Measurements from ENCODE around the gene KIAA1755.

KIAA1755 gene

DNA sequence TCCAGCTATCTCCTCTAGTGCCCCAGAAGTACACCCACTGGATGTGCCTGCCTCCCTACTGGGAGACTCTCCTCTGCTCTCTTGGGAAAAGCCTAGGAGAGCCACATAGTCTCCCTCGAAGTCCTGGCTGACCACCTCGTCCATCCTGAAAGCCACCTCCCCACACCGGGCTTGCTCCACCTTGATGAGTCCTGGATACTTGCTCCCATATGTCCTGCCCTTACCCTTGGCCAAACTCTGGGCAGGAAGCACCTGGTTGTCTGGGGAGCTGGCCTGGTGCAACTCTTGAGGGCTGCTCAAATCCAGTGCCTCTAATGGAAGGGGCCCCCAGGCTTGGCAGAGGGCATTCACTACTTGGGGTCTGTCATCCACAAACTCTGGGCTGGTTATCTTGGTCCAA, 19.3 kb downstream of the KIAA1755 start:
- no peak for DNase-seq (ENCODE audit: low spot score)

DNA sequence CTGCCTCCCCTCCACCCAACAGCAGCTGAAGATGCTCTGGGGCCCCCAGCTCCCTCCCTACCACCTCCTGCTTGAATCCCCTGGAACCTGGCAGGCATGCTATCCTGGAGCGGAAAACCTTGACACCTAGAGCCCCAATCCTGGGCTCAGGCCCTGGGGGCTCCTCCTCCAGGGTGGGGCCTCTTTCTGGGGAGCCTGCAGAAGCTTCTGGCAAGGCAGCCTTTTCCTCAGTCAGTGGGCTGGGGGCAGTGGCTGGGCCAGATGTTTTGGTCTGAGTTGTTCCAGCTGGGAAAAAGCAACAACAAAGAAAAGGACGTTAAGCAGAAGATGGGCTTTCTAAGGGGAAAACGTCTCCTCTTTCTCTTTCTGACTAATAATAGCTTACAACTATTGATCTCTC, 21.1 kb downstream of the KIAA1755 start:
- DNase-seq (ENCODE audit: low spot score): no peak

DNA sequence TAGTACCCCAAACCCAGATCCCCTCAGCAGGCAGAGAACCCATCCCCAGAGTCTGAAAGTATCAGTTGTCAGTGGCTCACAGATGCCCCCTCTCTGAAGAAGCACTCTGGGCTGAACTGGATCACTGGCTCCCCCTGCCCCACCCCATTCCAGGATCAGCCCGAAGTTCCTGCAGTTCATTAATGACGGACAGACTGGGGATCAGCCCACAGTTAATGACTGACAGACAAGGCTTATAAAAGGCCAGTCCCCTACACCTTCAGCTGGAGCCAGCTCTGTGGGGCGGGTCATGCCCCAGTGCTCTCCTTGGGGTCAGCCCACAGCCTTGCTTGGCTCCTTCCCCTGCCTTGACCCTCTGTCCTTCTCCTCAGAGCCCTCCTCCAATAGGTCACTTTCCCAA, 21.7 kb downstream of the KIAA1755 start:
- DNase-seq (ENCODE audit: low spot score): no peak

DNA sequence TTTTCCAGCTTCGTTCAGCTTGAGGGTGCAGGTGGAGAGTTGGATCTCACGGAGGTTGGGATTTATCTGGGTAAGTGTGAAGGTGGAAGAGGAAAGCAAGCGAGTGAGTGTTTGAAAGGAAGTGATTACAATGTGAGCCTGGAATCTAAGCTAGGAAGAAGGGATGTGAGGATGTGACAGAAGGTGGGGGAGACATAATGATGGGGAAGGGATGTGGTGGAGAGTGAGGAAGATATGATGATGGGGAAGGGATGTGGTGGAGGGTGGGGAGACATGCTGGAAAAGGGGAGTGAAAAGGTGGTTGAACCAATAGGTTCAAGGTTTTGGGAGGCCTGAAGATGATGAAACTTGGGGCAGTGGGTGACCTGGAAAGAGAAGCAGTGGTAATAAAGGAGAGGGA, 23.2 kb downstream of the KIAA1755 start:
- no peak for DNase-seq (ENCODE audit: low spot score)

DNA sequence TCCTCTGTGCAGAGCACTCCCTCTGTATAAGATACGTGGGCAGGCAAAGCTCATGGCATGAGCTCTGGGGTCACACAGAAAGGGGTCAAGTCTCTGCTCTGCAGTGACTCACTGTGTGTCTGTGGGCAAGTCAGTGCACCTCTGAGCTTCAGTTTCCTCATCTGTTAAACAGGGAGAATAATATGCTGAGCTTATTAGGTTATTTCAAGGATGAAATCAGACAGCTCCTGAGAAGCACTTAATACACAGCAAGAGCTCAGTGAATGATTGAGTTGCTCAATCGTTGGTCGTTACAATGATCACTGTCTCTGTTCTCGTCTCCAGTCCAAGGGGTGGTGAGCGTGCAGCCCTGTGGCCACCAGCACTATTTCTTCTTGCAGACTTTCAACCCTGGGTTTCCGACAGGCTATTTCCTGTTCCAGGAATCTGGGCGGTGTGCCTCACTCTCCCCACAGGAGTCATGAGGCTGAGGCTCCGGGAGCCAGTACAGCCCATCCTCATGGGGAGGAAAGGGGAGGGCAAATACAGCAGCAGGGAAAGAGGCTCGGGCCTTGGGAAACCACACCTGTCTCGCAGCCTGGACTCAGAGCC, 28.9 kb downstream of the KIAA1755 start:
- DNase-seq (ENCODE audit: low spot score): no peak

DNA sequence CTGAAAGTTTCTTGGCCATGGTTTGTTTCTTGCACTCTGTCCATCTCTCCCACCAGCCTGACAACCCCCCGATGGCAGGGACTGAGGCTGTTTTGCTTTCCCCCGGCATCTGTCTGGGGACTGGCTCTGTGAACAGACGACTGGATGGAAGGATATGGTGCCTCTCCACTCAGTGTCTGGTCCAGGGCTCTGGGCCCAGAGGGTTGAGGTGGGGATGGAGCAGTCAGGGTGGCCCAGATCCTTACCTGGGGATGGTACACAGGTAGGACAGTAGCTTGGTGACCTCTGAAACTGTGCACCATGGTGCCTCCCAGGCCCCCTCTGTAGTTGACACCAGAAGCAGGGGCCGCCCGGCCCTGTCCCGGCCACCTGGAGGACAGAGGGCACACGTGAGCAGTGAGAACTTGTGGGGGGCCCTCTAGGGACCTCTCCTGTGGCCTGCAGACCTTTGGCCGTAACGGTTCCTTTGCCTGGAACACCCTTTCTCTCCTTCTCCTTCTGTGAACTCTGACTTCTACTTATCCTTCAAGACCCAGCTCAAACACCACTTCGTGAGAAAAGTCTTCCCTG, 29.5 kb downstream of the KIAA1755 start:
- DNase-seq (ENCODE audit: low spot score): no peak

DNA sequence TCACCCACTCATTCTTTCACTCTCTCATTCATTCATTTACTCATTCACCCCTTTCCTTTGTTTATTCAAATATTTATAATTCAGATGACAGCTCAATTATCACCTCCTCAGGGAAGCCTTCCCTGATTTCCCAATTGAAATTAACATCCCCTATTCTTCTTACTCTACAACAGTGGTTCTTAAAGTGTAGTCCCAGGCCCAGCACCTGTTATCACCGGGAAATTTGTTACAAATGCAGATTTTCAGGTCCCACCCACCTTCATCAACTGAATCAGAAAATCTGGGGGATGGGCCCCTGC, 30.3 kb downstream of the KIAA1755 start:
- no peak for DNase-seq (ENCODE audit: low spot score)

DNA sequence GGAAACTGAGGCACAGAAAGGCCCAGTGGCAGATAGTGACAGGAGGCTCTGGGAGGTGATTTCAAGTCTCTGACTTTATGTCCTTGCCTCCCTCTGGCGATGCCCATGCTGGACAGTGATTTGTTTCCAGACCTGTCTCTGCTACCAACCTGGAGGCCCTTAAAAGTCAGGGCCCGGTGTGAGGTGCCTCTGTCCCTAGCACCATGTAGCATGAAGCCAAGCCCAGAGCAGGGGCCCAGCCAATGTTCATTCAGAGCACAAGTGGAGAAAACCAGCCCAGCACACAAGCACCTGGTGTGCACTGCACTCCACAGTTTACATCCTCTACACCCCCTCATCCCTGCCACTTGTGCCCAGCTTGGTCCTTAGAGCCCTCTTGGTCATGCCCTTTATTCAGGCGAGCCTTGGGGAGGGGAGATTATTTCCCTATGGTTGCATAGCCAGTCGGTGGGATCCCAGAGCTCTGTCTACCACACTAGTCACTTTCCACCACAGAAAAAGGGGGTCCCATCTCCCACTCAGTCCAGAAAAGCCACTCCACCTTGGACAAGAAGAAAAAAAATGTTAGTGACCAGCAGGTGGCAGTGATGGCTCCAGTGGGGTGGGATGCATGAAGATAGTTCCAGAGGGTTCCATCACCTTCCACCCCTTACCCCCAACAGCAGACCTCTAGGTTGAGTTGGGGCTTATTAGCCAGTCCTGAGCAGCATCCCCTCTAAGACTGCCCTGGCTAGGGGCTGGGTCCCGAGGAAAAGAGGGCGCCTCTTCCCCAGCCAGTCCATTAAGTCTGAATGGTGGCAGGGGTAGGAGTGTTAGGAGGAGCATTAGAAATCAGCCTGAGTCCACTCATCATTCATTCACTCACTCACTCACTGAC, 30.9 kb downstream of the KIAA1755 start:
- DNase-seq (ENCODE audit: low spot score): no peak

DNA sequence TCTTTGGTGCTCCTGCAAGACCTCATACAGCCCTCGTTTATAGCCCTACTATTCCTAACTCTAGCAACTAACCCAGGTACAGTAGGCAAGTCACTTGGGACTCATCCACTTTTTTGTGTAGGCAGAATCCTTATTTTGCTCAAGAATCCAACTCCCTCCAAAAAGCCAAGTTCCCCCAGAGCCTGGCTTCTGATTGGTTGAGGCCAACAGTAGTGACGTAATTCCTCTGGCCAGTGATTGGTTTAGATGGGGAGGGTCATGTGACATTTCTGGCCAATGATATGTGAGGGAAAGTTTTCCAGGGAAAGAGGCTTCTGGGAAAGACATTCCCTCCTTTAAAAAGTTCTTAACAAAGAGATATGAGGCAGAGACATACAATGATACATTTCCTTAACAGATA, 32.1 kb downstream of the KIAA1755 start:
- no peak for DNase-seq (ENCODE audit: low spot score)

DNA sequence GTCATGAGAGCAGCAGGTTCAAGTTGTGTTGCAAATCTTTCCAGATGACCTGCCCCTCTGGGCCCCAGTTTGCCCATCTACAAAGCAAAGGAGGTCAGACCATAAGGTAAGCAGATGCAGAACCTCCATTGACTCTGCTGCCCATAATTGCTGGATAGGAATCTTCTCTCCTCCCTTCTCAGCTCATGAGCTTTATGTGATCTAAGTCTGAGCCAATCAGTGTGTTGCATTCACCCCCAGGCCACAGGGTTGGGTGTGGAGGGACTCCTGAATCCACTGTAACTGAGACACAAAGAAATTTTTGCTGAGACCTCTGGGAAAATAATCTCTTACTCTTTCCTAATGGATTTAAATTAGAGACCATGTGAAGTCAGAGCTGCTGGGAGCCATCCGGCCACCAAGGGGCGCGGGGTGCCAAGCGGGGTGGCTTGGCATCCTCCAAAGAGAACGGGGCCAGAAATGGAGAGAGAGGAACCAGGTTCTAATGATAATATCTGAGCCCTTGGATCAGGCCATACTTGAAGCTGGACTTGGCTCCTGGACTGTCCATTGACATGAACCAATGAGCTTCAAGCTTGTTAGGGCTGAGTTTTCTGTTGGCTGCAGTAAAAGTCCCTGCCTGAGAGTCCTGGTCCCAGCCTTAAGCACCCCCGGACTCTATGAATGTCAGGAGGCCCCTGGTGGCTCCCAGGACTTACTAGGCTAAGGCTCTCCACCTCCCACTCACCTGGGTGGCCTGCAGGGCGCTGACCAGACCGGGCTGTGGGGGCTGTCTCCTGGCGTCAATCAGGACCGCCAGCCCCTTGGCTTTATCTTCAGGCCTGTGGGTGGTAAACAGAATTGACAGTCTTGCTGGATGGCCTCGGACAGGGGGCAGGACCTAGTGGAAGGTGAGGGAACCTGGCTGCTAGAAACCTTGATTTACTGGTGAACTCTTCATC, 32.8 kb downstream of the KIAA1755 start:
- DNase-seq (ENCODE audit: low spot score): no peak

DNA sequence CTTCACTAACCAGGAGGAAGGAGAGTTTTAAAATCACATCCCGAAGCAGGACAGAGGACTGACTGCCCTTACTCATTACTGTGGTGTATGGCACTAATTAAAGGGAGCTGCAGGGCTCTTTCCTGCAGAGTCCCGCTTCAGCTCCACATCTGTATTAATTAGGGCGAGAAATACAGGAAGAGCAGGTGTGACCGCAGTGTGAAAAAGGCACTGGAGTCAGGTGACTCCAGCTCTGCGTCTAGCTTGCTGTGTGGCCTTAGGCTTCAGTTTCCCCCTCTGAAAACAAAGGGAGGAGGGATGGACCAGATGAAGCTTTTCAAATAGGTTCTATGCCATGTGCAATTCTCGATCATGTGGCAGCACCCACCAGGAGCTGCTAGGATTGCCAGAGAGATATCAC, 34.0 kb downstream of the KIAA1755 start:
- DNase-seq (ENCODE audit: low spot score): no peak

DNA sequence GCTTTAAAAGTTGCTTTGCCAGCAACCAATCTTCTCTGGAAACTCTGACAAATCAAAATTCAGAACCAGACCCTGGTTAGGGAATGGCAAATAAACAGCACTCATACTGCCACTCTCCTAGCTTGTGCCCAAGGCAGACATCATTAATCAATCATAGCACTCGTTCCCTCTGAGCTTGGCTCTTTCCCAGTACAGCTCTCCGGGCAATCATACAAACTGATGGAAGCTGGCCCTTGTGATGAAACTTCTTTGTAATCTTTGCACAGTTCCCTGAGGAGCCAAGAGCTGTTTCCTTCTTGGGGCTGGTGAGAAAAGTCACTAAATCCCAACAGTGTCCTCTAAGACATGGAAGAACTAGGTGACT, 34.7 kb downstream of the KIAA1755 start:
- DNase-seq (ENCODE audit: low spot score): no peak

DNA sequence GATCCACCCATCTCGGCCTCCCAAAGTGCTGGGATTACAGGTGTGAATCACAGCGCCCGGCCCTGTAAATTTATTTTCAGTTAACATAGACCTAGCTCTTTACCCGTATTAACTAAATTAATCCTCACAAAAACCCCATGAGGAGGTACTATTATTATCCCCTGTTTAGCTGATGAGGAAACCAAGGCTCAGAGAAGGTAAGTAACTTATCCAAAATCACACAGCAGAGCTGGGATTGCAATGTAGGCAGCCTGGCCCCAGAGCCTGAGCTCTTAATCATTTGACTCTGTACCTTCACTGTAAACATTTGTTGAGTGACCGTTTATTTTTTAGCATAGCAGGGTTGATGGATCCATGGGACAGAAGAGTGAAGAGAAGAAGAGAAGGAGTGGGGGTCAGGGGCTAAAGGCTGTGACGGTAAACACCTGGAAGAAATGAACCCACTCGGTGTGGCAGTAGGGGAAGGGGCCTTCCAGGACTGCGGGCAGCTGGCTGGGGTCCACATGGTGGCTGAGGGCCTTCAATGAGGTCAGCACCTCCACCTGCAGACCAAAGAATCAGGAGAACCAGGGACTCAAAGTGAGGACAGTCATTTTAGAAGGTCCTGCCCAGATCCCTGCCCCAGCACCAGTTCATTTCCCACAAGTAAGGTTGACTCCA, 35.2 kb downstream of the KIAA1755 start:
- no peak for DNase-seq (ENCODE audit: low spot score)

DNA sequence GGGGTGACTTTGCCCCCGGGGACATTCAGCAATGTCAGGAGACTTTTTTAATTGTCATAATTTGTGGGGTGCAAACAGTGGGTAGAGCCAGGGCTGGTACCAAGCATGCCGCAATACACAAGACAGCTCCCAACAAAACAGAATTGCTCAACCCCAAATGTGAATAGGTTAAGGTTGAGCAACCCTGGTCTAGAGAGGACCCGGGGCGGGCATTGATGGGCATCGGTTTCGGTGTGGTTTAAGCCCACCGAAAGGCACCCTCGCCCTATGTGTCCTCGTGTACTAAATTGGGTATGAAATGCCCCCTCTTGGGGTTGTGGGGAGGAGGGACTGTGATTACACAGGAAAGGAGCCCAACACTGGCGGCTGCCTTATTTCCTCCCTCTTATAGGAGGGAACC, 36.0 kb downstream of the KIAA1755 start:
- no peak for DNase-seq (ENCODE audit: low spot score)

DNA sequence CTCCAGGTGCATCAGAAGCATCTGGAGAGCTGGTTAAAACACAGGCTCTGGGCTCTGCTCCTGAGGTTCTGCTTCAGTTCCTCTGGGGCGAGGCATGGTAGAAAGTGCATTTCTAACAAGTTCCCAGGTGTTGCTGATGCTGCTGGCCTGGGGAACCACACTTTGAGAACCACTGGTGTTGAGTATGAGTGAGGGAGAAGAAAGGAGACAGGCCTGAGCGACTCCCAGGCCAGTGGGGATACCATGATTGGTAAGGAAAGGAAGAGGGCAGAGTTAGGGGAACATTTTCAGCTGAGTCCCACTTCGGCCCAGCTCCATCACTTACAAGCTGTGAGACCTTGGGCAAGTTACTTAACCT, 36.8 kb downstream of the KIAA1755 start:
- DNase-seq (ENCODE audit: low spot score): no peak

DNA sequence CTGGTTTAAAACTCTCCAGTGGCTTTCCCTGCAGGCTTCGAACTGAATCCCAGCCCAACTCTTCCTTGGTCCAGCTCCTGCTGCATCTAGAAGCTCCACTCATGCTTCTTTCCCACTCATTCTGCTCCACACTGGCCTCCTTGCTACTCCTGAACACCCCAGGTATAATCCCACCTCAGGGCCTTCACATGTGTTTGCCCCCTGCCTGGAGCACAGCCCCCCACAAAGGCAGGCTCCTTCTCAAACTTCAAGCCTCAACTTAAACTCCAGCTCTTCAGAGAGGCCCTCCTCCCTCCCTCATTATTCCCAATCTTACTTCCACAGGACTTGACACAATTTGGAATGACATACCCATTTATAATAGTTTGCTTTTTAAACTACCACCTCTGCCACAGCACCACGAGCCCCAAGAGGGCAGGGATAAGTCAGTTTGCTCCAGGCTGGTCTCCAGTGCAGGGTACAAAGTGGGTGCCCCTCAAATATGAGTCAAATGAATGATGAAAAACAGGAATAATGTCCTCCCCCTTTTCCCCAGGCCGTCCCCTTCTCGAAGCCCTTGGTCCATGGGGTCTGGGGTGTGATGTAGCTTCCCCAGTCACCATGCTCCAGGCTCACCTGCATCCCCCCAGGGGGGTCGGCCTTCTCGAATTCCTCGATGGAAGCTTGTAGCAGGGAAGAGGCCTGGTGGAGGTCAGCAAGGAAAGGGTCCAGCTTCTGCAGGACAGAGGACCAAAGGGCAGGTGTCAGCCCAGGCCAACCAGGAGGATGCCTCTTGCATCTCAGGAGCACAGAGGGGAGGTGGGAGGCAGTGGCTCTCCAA, 37.4 kb downstream of the KIAA1755 start:
- DNase-seq (ENCODE audit: low spot score): no peak

DNA sequence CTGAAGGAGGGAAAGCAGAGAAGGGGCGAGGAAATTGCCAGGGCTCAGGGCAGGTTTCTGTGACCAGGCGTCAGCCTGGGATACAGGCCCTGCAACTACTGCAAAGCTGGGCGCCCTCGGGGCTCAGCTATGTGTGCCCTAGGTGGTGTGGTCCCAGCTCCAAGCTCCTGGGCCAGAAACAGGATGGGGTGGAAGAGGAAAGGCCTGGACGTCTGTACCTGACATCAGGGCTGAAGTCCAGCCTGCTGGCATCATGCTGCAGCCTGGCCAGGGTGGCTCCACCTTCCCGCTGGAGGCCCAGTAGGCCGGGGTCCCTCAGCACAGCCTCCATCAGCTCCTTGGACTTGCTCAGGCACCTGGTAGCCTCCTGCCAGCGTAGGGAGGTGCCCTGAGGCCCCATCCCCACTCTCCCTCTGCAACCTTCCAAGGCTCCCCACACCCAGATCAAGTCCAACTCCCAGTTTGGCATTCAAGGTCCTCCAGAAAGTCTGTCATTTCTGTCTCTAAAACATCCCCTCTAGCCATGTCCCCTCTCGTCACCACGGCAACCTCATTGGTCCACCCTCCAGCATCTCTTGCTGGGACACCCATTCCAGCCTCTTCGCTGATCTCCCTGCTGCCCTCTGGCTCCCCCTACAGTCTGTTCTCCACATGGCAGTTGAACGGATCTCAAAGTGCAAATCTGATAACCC, 38.2 kb downstream of the KIAA1755 start:
- DNase-seq (ENCODE audit: low spot score): no peak

DNA sequence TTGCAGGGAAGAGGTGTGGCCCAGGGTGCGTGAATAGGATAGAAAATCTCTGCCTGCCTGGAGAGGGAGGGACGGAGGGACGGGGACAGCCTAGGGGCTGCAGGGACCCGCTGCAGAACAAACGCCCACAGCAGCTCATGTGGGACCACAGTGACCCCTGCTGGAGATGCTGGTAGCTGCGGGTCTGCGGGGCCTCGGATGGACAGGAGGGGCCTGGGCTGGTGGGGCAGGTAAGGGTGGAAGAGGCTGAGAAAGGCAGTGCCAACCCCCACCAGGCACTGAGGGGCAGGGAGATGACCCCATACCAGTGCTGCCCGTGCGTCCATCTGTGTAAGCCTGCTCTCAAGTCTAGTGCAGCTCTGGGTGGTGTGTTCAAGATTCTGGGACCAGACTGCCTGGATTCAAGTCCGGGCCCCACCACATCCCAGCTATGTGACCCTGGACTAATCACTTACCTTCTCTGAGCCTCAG, 39.4 kb downstream of the KIAA1755 start:
- peak; percentile 82 for DNase-seq (ENCODE audit: low spot score)

DNA sequence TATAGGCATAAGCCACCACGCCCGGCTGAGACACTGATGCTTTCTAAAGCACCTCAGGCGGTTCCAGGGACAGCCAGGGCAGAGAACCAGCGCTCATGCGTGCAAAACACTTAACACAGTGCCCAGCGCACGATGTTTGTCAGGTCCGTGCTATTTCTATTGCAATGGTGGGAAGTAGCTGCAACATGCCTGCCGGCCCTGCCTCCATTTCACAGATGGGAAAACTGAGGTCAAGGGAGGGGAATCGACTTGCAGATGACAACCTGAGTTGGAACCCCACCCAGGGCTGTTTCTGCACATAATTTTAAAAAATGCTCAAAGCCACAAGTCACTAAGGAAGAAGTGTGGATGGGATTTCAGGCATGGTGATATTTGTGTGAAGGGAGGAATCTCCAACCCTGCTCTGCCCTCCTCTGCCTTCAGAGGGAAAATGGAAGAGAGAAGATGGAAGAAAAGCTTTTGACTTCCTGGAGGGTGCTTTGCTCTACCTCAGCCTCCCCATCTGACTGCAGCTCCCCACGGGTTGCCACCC, 39.9 kb downstream of the KIAA1755 start:
- no peak for DNase-seq (ENCODE audit: low spot score)
